ENCODE data around the gene RAB32. TPM values are rescaled to one million over a fixed set of nuclear protein-coding genes. Genes with fewer than 3 reads are reported as not detected.

The RAB32 gene
- total RNA-seq, 1 donor from 2014 or later = 19.8 TPM

DNA sequence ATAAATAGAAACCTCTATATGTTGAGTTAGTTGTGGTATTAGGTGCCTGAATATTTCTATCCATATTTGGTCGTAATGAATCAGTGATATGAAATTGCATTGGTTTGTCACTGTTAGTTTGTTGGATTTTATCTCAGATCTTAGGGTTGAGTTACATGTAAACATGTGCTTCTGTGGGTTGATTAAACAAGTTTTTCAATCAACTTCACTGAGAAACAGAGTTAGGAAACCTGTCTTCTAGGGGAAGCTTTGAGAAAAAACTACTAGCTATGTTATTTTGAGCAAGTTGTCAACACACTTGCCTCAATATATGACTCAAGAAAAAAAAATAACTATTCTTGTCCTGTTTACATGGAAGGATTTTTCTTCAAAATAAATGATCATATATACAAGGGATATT, 40.3 kb downstream of the RAB32 start:
- DNase-seq = no peak

DNA sequence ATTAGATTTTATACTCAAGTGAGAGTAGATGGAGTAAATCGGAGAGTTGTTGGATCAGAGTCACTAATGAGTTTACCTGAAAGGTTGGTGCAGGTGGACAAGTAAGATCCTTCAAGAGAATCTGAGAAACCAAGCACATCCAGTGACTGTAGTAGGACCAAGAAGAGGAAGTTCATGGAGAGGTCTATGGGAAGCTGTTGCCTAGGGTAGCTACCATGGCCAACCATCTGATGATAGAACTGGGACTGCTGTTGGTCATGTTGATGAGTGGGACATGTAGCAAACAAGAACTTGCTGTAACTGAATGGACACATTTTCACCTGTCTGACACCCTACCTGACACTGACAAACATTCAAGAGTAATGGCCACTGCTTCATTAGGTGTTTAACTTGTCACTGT, 43.8 kb downstream of the RAB32 start:
- no peak for DNase-seq

DNA sequence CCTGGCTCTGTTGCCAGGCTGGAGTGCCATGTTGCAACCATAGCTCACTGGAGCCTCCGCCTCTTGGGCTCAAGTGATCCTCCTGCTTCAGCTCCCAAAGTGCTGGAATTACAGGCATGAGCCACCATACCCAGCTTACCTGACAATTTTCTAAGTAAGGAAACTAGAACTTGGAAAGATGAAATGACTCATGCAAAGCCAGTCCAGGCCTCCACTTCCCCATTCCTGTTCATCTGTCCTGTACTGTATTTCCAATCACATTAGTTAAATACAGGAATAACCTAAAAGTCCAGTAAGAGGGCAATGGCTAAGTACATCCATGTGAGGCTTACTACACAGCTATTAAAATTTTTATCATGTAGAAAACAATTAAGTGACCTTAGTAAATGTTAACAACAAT, 46.9 kb downstream of the RAB32 start:
- no peak for DNase-seq

DNA sequence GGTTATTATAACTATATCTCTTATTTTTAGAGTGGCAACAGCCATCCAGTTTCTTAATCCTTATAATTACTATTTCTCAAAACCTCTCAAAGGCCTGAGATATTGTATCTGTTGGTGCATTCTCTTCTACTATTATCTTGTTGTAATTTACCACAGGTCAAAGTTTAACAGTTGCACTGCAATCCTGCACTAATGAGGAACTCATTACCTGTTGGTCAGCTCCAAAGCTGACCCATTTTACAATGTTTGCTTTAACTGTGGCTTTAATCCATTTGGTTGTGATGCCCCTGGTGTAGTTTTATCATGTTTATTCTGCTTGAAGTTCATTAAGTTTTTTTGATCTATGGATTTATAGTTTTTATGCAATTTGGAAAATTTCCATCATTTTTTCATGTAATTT, 48.8 kb downstream of the RAB32 start:
- DNase-seq = no peak

DNA sequence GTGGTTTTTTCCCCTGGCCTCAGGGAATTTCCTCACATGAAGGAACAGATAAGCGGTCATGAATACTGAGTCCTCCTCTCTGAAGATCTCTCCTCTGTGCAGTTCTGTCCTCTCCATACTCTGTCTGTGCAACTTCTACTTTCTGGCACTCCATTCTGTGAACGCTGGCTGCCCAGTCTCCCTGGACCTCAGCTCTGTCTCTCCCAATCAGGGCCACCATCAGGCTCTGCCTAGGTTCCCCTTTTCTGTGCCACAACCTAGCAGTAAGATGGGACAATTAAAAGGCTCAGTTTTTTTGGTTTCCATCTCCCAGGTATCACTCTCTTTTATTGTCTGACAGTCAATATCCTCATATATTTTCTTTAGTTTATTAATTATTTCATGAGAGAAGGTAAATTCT, 50.4 kb downstream of the RAB32 start:
- DNase-seq = no peak

DNA sequence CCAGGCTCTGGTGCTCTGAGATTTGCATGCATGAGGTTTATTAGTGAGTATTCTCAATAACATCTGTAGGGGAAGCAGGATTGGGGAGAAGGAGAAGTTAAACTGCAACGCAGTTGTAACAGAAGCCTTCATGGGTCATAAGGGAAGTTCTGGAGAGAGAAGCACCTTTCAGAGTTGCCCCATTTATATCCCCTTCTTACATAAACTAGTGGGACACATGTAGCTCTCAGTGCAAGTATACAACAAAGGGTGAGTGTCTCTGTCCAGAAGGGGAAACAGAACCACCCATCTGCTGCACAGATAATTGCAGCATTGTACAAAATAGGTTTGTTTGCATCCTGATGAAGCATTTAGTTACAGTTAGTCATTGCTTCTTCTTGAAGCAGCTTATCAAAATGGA, 50.9 kb downstream of the RAB32 start:
- DNase-seq = no peak

DNA sequence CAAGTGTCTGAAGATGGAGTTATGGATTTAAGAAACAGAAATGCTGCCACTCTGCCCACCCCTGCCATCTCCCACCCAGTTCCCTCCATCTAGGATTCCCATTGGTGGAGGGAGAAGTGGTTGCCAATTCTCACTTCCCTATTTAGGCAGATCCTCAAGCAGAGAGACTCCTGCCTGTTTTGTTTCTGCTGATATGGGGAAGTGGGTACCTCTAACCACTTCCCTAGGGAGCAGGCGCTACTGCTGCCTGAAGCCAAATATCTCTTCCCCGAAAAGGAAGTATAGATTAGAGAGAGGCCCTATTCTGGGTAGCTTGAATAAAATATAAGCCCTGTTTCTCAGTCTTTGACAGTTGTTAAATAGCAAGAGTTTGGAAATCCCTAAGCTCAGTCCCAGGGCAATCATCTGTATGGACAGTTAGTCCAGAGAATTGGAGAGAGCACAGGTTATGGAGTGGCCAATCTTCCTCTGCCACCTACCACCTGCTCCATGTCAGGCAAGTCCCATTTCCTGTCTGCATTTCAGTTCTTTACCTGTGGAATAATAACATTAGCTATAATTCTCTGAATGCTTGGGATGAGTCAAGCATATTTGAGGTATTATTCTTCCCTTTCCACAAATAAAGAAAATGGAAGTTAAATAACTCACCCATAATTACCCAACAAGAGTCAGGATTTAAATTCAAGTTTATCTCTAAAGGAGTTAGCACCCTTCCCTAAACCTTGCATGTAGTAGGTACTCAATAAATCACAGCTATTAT, 52.5 kb downstream of the RAB32 start:
- DNase-seq = no peak

DNA sequence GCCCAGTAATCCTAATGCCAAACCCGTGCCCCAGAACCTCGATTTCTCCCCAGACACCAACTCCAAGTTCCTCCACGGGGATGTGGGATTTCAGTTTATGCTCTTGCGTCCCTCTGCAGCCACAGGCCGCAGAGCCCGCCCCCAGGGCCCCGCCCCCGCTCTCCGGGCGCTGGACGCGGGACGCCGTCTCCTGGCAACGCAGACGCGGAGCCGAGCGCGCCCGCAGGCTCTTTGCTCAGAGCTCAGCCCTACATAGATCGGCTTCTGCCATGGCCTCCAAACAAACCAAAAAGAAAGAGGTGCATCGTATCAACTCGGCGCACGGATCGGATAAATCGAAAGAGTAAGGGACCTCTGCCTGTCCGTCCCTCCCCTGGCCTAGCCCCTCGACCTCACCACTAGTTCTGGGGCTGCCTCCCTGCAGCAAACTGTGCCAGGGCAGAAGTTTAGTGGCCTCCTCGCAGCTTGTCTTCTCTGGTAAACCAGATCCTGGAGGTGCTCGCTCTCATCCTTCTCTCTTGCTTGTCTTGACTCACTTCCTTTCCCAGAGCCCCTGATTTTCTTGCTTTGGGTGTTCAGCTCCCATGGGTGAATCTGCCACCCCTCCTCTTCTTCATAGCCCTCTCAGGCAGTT, 55.3 kb downstream of the RAB32 start, which contains the start of gene ADGB:
Gene ADGB, plus strand, starts transcription at position 201 of the 634 bp plus-strand sequence. Its CDS starts 69 bp downstream, at position 270.
- peak; percentile 72 for DNase-seq

DNA sequence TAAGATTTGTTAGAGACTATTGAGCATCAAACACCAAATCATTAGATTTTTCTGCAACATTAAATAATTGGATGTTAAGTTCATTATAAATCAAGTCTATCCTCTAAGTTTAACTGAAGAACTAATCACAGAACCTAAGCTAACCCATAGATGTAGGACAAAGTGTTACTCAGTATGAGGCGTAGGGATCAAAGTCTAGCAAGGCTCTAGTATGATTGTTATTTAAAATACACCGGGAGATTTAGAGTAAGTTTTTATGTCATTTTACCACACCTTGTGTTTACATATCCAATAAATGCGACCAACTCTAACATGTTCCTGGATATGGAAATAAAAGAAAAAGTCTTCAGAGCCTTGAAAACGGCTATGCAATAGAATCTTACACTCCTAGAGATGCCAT, 57.7 kb downstream of the RAB32 start:
- DNase-seq = no peak

DNA sequence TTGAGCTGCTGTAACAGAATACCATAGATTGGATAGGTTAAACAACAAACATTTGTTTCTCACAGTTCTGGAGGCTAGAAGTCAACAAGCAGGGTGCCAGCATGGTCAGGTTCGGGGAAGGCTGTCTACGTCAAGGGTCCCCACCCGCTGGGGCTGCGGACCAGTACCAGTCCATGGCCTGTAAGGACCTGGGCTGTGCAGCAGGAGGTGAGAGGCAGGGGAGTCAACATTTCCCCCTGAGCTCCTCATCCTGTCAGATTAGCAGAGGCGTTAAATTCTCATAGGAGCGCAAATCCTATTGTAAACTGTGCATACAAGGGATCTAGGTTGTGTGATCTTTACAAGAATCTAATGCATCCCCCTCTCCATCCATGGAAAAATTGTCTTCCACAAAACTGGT, 58.9 kb downstream of the RAB32 start:
- DNase-seq = no peak

Other genes starting within 250 kb of the RAB32 start
- gene ADGB, start 55.1 kb downstream of the RAB32 start, total RNA-seq = 0.10 TPM